NT2/D1 (cell line): Measurements from ENCODE around the gene ADD2.

Source experiments
- SUZ12 ChIP-seq: IDR thresholded peaks from 2 replicates; pipeline ENCODE4 v1.6.1; 2011; ENCODE audit not compliant: insufficient read length, insufficient read depth; ENCODE audit errors: extremely low read depth
- YY1 ChIP-seq: IDR thresholded peaks from 2 replicates; pipeline ENCODE4 v1.6.1; 2011; ENCODE audit not compliant: insufficient read length, insufficient read depth
- ZNF274 ChIP-seq: IDR thresholded peaks from 2 replicates; pipeline ENCODE4 v1.6.1; 2011; ENCODE audit warnings: mild to moderate bottlenecking, low read depth, low read length

DNA sequence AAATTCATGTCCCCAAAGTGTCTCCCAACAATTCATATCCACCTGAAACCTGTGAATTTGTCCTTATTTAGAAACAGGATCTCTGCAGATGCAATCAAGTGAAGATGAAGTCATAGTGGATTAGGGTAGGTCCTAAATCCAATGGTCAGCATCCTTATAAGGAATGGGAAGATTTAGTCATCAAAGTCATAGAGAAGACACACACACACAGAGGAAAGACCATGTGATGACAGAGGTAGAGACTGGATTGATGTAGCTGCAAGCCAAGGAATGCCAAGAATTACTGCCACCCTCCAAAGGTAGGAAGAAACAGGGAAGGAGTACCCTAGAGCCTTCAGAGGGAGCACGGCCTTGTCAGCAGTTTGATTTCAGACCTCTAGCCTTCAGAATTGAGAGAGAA, 17.7 kb downstream of the ADD2 start:
- TF ChIP-seq SUZ12 (no peak), ZNF274 (no peak), YY1 (no peak)
